GM10266 (cell line): Measurements from ENCODE around the gene GP2.

ENCODE experiments used
- DNase-seq: peaks from one replicate; pipeline ENCODE4 v3.0.0; 2012; ENCODE audit errors: extremely low spot score
- CTCF ChIP-seq: IDR thresholded peaks from 2 replicates; pipeline ENCODE4 v1.5.1; 2012; ENCODE audit warnings: mild to moderate bottlenecking, low read depth; ENCODE audit not compliant: control insufficient read depth, insufficient read depth; ENCODE audit errors: missing control alignments

Gene GP2

GRCh38 chr16:20327444-20328041, at the start of gene GP2:
TSS of gene GP2 (minus strand) at chr16:20327513. CDS start at chr16:20326431, 1,082 bp downstream.
- TF ChIP-seq CTCF, result no peak
- no peak for DNase-seq

- no peak for DNase-seq
- TF ChIP-seq CTCF, result no peak
Observed at GRCh38 chr16:20372701-20373100, 45.4 kb upstream of the GP2 start.

- no peak for TF ChIP-seq CTCF
- no peak for DNase-seq
Observed at GRCh38 chr16:20369452-20370054, 42.2 kb upstream of the GP2 start.

- no peak for DNase-seq
Observed at GRCh38 chr16:20364051-20364450, 36.7 kb upstream of the GP2 start.

GRCh38 chr16:20363191-20363590, 35.9 kb upstream of the GP2 start:
- TF ChIP-seq CTCF, result no peak
- no peak for DNase-seq

More at GRCh38 chr16:20364051-20364450, 36.7 kb upstream of the GP2 start:
- TF ChIP-seq CTCF, result no peak

GRCh38 chr16:20359997-20360396, 32.7 kb upstream of the GP2 start:
- no peak for DNase-seq
- TF ChIP-seq CTCF, result peak; percentile 38

GRCh38 chr16:20355114-20355782, 27.9 kb upstream of the GP2 start:
- no peak for DNase-seq

More at GRCh38 chr16:20355114-20355782, 27.9 kb upstream of the GP2 start:
- TF ChIP-seq CTCF, result no peak
